Stomach (tissue), 9 donors: ENCODE results near the gene FCRL2. TPM values are rescaled to one million over a fixed set of nuclear protein-coding genes. Genes with fewer than 3 reads are reported as not detected.

Experiments
- DNase-seq, 2 donors: peaks; one replicate each; pipeline versions ENCODE4 v3.0.0 to v3.0.0-alpha.2; 2013 to 2019
- H3K27ac ChIP-seq, 5 donors: fragments of 200-600 bp in 4 of 5; sonication (generic) in 4 of 5; one replicate each; pipeline ENCODE4 v1.5.1; 2013 to 2019; ENCODE audit warnings: mild to moderate bottlenecking in 1 of 5, moderate library complexity in 1 of 5
- H3K27me3 ChIP-seq, 3 donors: fragments of 200-600 bp; sonication (generic); one replicate each; pipeline ENCODE4 v1.5.1; 2017 to 2019; ENCODE audit warnings: mixed run types in 1 of 3
- H3K36me3 ChIP-seq, 4 donors: fragments of 200-600 bp; sonication (generic); 1 replicate in 3 of 4; 2 replicates in 1 of 4; pipeline ENCODE4 v1.5.1; 2016 to 2019
- H3K4me1 ChIP-seq, 4 donors: fragments of 200-600 bp; sonication (generic); one replicate each; pipeline ENCODE4 v1.5.1; 2016 to 2019
- H3K4me3 ChIP-seq, 4 donors: fragments of 200-600 bp; sonication (generic) in 3 of 4; one replicate each; pipeline ENCODE4 v1.5.1; 2016 to 2019; ENCODE audit warnings: mild to moderate bottlenecking in 1 of 4
- H3K9me3 ChIP-seq, 4 donors: fragments of 200-600 bp; sonication (generic); one replicate each; pipeline ENCODE4 v1.5.1; 2016 to 2019
- CTCF ChIP-seq, 7 experiments: fragments of 450-650 bp in 4 of 7; fragments of 200-600 bp in 3 of 7; sonication (generic) in 3 of 7; IDR thresholded peaks; one replicate each; pipeline ENCODE4 v1.5.1; 2016 to 2019; ENCODE audit warnings: antibody characterized with exemption in 7 of 7, control low read depth in 2 of 7, mild to moderate bottlenecking in 1 of 7
- EP300 ChIP-seq: sonication (generic); formaldehyde crosslinking; IDR thresholded peaks from one replicate; pipeline ENCODE4 v1.6.1; 2017; ENCODE audit warnings: antibody characterized with exemption
- POLR2A ChIP-seq, 4 donors: fragments of 450-650 bp; IDR thresholded peaks; one replicate each; pipeline ENCODE4 v1.6.1; 2016; ENCODE audit warnings: antibody characterized with exemption in 4 of 4, control low read depth in 2 of 4, mild to moderate bottlenecking in 1 of 4, moderate library complexity in 1 of 4
- POLR2AphosphoS5 ChIP-seq, 3 donors: sonication (generic); formaldehyde crosslinking; IDR thresholded peaks; one replicate each; pipeline ENCODE4 v1.6.1; 2016; ENCODE audit warnings: antibody characterized with exemption in 3 of 3
- WGBS, 5 donors: extraction: QIAGEN DNeasy Blood & Tissue Kit in 3 of 5; methylation state at CpG; one replicate each; pipeline versions ENCODE4 v1.1.5 to v1.1.7; 2013 to 2018; 5-methylcytosine and 5-hydroxymethylcytosine counted together
- intact Hi-C: fragments of 100-400 bp; cut with DNase I; formaldehyde crosslinking; loops from one replicate; pipeline ENCODE4 v1.15.1; 2023; ENCODE audit warnings: low total_unique reads
- polyA plus RNA-seq, 3 donors: library from polyadenylated mRNA; stranded (reverse); fragments of 200-250 nt; gene quantifications; one replicate each; pipeline ENCODE4 v1.2.3, GENCODE V29; 2013
- total RNA-seq, 5 donors: library from RNA; depleted of rRNA; stranded (reverse); fragments of >200 nt; gene quantifications; one replicate each; pipeline versions ENCODE4 v1.1.0 to v1.2.3, GENCODE V29; 2014 to 2016
- donor health status: healthy with polysubstance abuse.
- donor health status: Bipolar disorder and iron deficiency.
- donor health status: healthy.

The FCRL2 gene
- total and polyA plus RNA-seq, 8 donors, result 0.37 to 2.5 (median 0.90) TPM; not detected in 3

DNA sequence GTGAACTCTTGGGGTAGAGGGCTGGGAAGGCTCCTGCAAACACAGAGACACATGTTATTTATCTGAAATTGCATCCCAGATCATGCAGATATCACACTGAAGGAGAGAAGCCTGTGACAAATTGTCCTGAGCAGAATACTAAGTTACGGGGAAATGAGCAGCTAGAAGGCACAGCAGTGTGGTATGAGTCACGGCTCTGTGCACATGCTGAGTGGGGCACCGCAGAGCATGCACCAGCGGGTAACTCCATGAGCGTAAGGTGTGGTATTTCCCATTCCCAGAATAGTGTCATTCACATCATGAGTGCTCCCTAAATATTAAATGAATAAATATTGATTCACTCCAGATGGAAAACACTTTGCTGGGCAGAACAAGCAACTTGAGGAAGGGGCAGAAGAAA lies 21.3 kb upstream of the FCRL2 start:
- Histone ChIP-seq H3K4me1 (no peaks in the 10 kb centered on the region), H3K36me3 (no peaks in the 10 kb centered on the region), H3K27ac (no peak overlapping the region), H3K4me3 (no peak overlapping the region), H3K9me3 (peaks cover 0 to 12% (median 4%) of the 10 kb centered on the region in 4 donors), H3K27me3 (no peaks in the 10 kb centered on the region)
- no peak for DNase-seq
- intact Hi-C loops, result no loop called here
- no peak for TF ChIP-seq POLR2AphosphoS5 (IDR thresholded peaks at IDR 0.05)
- TF ChIP-seq EP300, result no peak
- TF ChIP-seq POLR2A (IDR thresholded peaks at IDR 0.05), result no peak
- TF ChIP-seq CTCF (IDR thresholded peaks at IDR 0.05), result no peak
- 83 to 91% (median 87%) methylated on average over 5 of the region's 5 CpGs for WGBS, 5 donors

GRCh38 chr1:157785248-157785647 lies 8.3 kb upstream of the FCRL2 start:
- 9 to 27% (median 13%) methylated on average over 1 of the region's 1 CpG for WGBS, 5 donors
- H3K9me3 ChIP-seq, result peaks cover 0 to 4% (median 0%) of the 10 kb centered on the region in 4 donors
- H3K27me3 ChIP-seq, result no peaks in the 10 kb centered on the region
- no peaks in the 10 kb centered on the region for H3K4me1 ChIP-seq
- no peak overlapping the region for H3K4me3 ChIP-seq
- H3K27ac ChIP-seq, result no peak overlapping the region
- H3K36me3 ChIP-seq, result no peaks in the 10 kb centered on the region
- DNase-seq, result no peak
- intact Hi-C loops, result no loop called here
- TF ChIP-seq EP300 (no peak), POLR2A (IDR thresholded peaks at IDR 0.05) (no peak), POLR2AphosphoS5 (IDR thresholded peaks at IDR 0.05) (no peak), CTCF (IDR thresholded peaks at IDR 0.05) (no peak)

DNA sequence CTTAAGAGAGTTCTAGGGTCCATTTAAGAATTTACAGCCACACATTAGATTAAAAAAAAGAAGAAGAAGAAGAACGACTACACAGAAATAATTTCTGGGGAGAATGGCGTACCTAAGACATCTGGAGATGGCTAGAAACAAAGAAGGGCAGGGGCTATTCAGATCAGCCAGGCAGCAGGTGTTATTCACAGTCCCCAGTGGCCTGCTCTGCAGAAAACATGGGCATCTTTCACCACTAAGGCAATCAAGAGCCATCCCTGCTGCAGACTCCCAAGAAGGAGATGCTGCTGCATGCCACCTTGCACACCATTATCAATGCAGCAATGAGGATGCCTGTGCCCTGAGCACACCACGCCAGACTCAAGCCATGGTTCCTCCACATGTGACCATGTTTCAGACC lies 7.9 kb upstream of the FCRL2 start:
- no peak overlapping the region for H3K27ac ChIP-seq
- TF ChIP-seq EP300 (no peak), POLR2A (IDR thresholded peaks at IDR 0.05) (no peak), POLR2AphosphoS5 (IDR thresholded peaks at IDR 0.05) (no peak), CTCF (IDR thresholded peaks at IDR 0.05) (no peak)
- H3K36me3 ChIP-seq, result no peaks in the 10 kb centered on the region
- no peaks in the 10 kb centered on the region for H3K27me3 ChIP-seq
- intact Hi-C loops, result no loop called here
- no peak for DNase-seq
- 76 to 85% (median 79%) methylated on average over 3 of the region's 3 CpGs for WGBS, 5 donors
- peaks cover 0 to 4% (median 0%) of the 10 kb centered on the region in 4 donors for H3K9me3 ChIP-seq
- no peak overlapping the region for H3K4me3 ChIP-seq
- no peaks in the 10 kb centered on the region for H3K4me1 ChIP-seq

GRCh38 chr1:157782931-157783330 lies 6.0 kb upstream of the FCRL2 start:
- 78 to 90% (median 84%) methylated on average over 1 of the region's 1 CpG for WGBS, 5 donors
- Histone ChIP-seq H3K36me3 (no peaks in the 10 kb centered on the region), H3K4me1 (no peaks in the 10 kb centered on the region), H3K27ac (no peak overlapping the region), H3K9me3 (peaks cover 0 to 4% (median 0%) of the 10 kb centered on the region in 4 donors), H3K27me3 (no peaks in the 10 kb centered on the region), H3K4me3 (no peak overlapping the region)
- no peak for DNase-seq
- TF ChIP-seq POLR2AphosphoS5 (IDR thresholded peaks at IDR 0.05) (no peak), CTCF (IDR thresholded peaks at IDR 0.05) (no peak), POLR2A (IDR thresholded peaks at IDR 0.05) (no peak), EP300 (no peak)
- intact Hi-C loops, result no loop called here
